Measurements from ENCODE around the gene TNFAIP6. TPM values are rescaled to one million over a fixed set of nuclear protein-coding genes. Genes with fewer than 3 reads are reported as not detected.

The TNFAIP6 gene
- total and polyA plus RNA-seq, 2 of the 8 experiments (the other 6 are each of a cell fraction or from before 2014, with no cell fraction given), result 1.1 to 2.0 TPM

GRCh38 chr2:151353995-151354394, 3.4 kb upstream of the TNFAIP6 start (continued):
- TF ChIP-seq TAF7 (optimal IDR thresholded peaks at IDR 0.05; ENCODE audit: borderline replicate concordance, low read depth, low read length) (no peak), BACH1 (IDR thresholded peaks at IDR 0.05; ENCODE audit: low read length) (no peak), JUN (IDR thresholded peaks at IDR 0.05; ENCODE audit: low read depth, low read length) (no peak)

All from H1 (cell line).